Measurements from ENCODE around the gene PLXNA4.

PLXNA4 gene

GRCh38 chr7:132307465-132307864 is 268.8 kb downstream of the PLXNA4 start:
- TF ChIP-seq SPI1 (IDR thresholded peaks at IDR 0.05; ENCODE audit: borderline replicate concordance, low read depth) (no peak), GABPA (IDR thresholded peaks at IDR 0.05; ENCODE audit: low read depth) (no peak), POLR2AphosphoS5 (IDR thresholded peaks at IDR 0.05; ENCODE audit: low read depth) (no peak)
- TF ChIP-seq, protein P1, sequence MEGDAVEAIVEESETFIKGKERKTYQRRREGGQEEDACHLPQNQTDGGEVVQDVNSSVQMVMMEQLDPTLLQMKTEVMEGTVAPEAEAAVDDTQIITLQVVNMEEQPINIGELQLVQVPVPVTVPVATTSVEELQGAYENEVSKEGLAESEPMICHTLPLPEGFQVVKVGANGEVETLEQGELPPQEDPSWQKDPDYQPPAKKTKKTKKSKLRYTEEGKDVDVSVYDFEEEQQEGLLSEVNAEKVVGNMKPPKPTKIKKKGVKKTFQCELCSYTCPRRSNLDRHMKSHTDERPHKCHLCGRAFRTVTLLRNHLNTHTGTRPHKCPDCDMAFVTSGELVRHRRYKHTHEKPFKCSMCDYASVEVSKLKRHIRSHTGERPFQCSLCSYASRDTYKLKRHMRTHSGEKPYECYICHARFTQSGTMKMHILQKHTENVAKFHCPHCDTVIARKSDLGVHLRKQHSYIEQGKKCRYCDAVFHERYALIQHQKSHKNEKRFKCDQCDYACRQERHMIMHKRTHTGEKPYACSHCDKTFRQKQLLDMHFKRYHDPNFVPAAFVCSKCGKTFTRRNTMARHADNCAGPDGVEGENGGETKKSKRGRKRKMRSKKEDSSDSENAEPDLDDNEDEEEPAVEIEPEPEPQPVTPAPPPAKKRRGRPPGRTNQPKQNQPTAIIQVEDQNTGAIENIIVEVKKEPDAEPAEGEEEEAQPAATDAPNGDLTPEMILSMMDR (IDR thresholded peaks at IDR 0.05; ENCODE audit: insufficient read depth, low read length): no peak
- TF ChIP-seq, protein P2, sequence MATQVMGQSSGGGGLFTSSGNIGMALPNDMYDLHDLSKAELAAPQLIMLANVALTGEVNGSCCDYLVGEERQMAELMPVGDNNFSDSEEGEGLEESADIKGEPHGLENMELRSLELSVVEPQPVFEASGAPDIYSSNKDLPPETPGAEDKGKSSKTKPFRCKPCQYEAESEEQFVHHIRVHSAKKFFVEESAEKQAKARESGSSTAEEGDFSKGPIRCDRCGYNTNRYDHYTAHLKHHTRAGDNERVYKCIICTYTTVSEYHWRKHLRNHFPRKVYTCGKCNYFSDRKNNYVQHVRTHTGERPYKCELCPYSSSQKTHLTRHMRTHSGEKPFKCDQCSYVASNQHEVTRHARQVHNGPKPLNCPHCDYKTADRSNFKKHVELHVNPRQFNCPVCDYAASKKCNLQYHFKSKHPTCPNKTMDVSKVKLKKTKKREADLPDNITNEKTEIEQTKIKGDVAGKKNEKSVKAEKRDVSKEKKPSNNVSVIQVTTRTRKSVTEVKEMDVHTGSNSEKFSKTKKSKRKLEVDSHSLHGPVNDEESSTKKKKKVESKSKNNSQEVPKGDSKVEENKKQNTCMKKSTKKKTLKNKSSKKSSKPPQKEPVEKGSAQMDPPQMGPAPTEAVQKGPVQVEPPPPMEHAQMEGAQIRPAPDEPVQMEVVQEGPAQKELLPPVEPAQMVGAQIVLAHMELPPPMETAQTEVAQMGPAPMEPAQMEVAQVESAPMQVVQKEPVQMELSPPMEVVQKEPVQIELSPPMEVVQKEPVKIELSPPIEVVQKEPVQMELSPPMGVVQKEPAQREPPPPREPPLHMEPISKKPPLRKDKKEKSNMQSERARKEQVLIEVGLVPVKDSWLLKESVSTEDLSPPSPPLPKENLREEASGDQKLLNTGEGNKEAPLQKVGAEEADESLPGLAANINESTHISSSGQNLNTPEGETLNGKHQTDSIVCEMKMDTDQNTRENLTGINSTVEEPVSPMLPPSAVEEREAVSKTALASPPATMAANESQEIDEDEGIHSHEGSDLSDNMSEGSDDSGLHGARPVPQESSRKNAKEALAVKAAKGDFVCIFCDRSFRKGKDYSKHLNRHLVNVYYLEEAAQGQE (IDR thresholded peaks at IDR 0.05; ENCODE audit: insufficient replicate concordance, low read depth): no peak
- Histone ChIP-seq H3K27me3 (ENCODE audit: insufficient read depth, poor library complexity, severe bottlenecking) (no peaks in the 10 kb centered on the region), H3K4me3 (replicated peaks; ENCODE audit: insufficient read depth, low read length) (no peak overlapping the region), H3K27ac (replicated peaks) (no peak overlapping the region)
- DNase-seq (ENCODE audit: low read depth in 1 of 2, low spot score in 1 of 2): no peak

DNA sequence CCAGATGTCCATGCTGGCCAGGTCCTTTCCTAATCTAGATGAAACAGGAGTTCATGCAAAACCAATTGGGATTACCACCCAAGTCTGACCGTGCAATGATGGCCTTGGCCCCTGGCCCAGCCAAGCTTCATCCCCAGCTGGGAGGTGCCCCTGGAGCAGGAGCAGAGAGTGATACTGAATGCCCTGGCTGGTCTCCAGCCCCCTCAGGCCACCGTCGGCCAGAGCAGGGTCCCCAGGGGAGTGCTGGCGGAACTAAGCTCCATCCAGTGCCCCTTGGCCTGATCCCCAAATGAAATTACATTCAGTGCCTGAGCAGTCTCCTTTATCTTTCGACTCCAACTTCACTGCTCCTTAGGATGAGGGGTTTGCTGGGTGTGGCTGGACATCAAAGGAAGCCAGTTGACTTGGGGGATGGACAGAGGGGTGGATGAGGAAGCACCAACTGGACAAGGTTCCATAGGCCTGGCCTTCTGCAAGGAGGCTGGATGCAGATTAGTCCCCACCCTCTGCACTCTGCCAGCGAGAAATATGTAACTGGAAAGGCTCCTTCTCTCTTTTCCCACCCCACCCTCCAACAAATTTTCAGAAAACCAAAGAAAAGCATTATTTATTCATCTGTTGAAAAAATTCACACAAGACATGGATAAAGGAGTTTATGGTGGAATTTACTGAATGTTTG is 275.5 kb downstream of the PLXNA4 start:
- Histone ChIP-seq H3K27ac (replicated peaks) (no peak overlapping the region), H3K4me3 (replicated peaks; ENCODE audit: insufficient read depth, low read length) (no peak overlapping the region), H3K27me3 (ENCODE audit: insufficient read depth, poor library complexity, severe bottlenecking) (no peaks in the 10 kb centered on the region)
- TF ChIP-seq SPI1 (IDR thresholded peaks at IDR 0.05; ENCODE audit: borderline replicate concordance, low read depth): no peak
- no peak for TF ChIP-seq GABPA (IDR thresholded peaks at IDR 0.05; ENCODE audit: low read depth)
- TF ChIP-seq, protein P2 (IDR thresholded peaks at IDR 0.05; ENCODE audit: insufficient replicate concordance, low read depth): no peak
- no peak for TF ChIP-seq POLR2AphosphoS5 (IDR thresholded peaks at IDR 0.05; ENCODE audit: low read depth)
- TF ChIP-seq, protein P1 (IDR thresholded peaks at IDR 0.05; ENCODE audit: insufficient read depth, low read length): no peak
- no peak for DNase-seq (ENCODE audit: low read depth in 1 of 2, low spot score in 1 of 2)

- H3K27me3 ChIP-seq (ENCODE audit: insufficient read depth, poor library complexity, severe bottlenecking): no peaks in the 10 kb centered on the region
- H3K4me3 ChIP-seq (replicated peaks; ENCODE audit: insufficient read depth, low read length): no peak overlapping the region
- no peak overlapping the region for H3K27ac ChIP-seq (replicated peaks)
- no peak for DNase-seq (ENCODE audit: low read depth in 1 of 2, low spot score in 1 of 2)
- TF ChIP-seq GABPA (IDR thresholded peaks at IDR 0.05; ENCODE audit: low read depth): no peak
- TF ChIP-seq, protein P2 (IDR thresholded peaks at IDR 0.05; ENCODE audit: insufficient replicate concordance, low read depth): no peak
- TF ChIP-seq, protein P1 (IDR thresholded peaks at IDR 0.05; ENCODE audit: insufficient read depth, low read length): no peak
- TF ChIP-seq SPI1 (IDR thresholded peaks at IDR 0.05; ENCODE audit: borderline replicate concordance, low read depth): no peak
- no peak for TF ChIP-seq POLR2AphosphoS5 (IDR thresholded peaks at IDR 0.05; ENCODE audit: low read depth)
Observed at GRCh38 chr7:132298790-132299189, 277.5 kb downstream of the PLXNA4 start.
